ENCODE measurements around the gene KANK2.
A peak's percentile ranks its signal among the peaks of the same experiment; 100 is the strongest.

The KANK2 gene

GRCh38 chr19:11209839-11210655 lies 12.7 kb upstream of the KANK2 start:
- TF ChIP-seq, protein P1, sequence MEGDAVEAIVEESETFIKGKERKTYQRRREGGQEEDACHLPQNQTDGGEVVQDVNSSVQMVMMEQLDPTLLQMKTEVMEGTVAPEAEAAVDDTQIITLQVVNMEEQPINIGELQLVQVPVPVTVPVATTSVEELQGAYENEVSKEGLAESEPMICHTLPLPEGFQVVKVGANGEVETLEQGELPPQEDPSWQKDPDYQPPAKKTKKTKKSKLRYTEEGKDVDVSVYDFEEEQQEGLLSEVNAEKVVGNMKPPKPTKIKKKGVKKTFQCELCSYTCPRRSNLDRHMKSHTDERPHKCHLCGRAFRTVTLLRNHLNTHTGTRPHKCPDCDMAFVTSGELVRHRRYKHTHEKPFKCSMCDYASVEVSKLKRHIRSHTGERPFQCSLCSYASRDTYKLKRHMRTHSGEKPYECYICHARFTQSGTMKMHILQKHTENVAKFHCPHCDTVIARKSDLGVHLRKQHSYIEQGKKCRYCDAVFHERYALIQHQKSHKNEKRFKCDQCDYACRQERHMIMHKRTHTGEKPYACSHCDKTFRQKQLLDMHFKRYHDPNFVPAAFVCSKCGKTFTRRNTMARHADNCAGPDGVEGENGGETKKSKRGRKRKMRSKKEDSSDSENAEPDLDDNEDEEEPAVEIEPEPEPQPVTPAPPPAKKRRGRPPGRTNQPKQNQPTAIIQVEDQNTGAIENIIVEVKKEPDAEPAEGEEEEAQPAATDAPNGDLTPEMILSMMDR (IDR thresholded peaks at IDR 0.05; ENCODE audit: insufficient read depth, low read depth, low read length, missing control alignments), result no peak
- H3K4me3 ChIP-seq (ENCODE audit: low read length), result no peak overlapping the region
- no peak for DNase-seq (ENCODE audit: low read depth)

GRCh38 chr19:11208561-11209471 lies 11.5 kb upstream of the KANK2 start:
- TF ChIP-seq, protein P1 (IDR thresholded peaks at IDR 0.05; ENCODE audit: insufficient read depth, low read depth, low read length, missing control alignments), result no peak
- H3K4me3 ChIP-seq (ENCODE audit: low read length), result no peak overlapping the region
- DNase-seq (ENCODE audit: low read depth), result no peak

GRCh38 chr19:11205939-11206570 lies 8.7 kb upstream of the KANK2 start:
- DNase-seq (ENCODE audit: low read depth), result no peak
- TF ChIP-seq, protein P1 (IDR thresholded peaks at IDR 0.05; ENCODE audit: insufficient read depth, low read depth, low read length, missing control alignments), result no peak

GRCh38 chr19:11204943-11205349 lies 7.6 kb upstream of the KANK2 start:
- TF ChIP-seq, protein P1 (IDR thresholded peaks at IDR 0.05; ENCODE audit: insufficient read depth, low read depth, low read length, missing control alignments), result no peak
- no peak overlapping the region for H3K4me3 ChIP-seq (ENCODE audit: low read length)
- DNase-seq (ENCODE audit: low read depth), result no peak

More at GRCh38 chr19:11205939-11206570, 8.7 kb upstream of the KANK2 start:
- no peak overlapping the region for H3K4me3 ChIP-seq (ENCODE audit: low read length)

- no peak for DNase-seq (ENCODE audit: low read depth)
- TF ChIP-seq, protein P1 (IDR thresholded peaks at IDR 0.05; ENCODE audit: insufficient read depth, low read depth, low read length, missing control alignments), result no peak
- H3K4me3 ChIP-seq (ENCODE audit: low read length), result no peak overlapping the region
Observed at GRCh38 chr19:11204076-11204602, 6.8 kb upstream of the KANK2 start.

DNA sequence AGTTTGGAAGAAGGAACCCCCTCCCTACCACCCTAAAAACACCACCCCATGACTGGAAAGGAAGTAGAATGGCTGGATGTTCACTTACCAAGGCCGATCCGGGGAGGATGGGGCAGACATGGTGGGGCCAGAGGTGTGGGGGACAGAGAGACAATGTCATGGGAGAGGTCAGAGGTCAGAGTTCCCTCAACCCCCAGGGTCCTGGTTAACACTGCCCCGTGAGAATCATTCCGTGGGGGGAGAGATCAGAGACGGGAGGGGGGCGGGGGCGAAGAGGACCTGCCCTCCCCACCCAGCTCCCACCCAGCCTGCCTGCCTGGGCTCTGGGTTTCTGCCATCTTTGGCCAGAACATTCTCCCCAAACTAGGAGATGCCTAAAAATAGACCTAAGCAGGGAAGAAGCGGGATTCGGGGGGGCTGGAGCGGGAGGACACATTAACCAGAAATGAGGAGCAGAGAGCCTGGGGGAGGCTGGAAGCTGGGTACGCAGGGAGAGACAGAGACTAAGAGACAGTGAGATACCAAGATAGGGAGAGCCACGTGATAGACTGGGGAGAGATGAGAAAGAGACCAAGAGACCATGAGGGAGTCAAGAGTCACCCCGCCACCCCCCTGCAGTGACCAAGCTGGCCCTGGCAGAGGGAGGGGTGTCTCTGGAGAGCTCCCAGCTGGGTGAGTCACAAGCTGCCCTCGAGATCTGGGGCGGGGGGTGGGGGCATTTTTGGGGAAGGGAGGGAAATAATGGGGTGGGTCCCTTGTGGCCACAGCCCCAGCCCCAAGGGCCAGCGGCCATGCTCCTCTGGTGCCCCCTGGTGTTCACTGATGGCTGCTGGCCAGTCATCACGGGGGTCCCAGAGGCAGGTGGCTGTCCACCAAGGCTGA lies 6.1 kb upstream of the KANK2 start:
- H3K4me3 ChIP-seq (ENCODE audit: low read length), result no peak overlapping the region
- DNase-seq (ENCODE audit: low read depth), result no peak
- TF ChIP-seq, protein P1 (IDR thresholded peaks at IDR 0.05; ENCODE audit: insufficient read depth, low read depth, low read length, missing control alignments), result peak; percentile 69

Measured in epithelial cell of esophagus (primary cell).